HG03280 (cell line): ENCODE data around the gene CATSPER4.

Experiments used
- ATAC-seq: cut with Tn5 transposase; IDR thresholded peaks from one replicate; pipeline ENCODE4 v1.9.1; 2021; ENCODE audit warnings: mild to moderate bottlenecking, moderate library complexity; ENCODE audit not compliant: unreplicated experiment

CATSPER4 gene

DNA sequence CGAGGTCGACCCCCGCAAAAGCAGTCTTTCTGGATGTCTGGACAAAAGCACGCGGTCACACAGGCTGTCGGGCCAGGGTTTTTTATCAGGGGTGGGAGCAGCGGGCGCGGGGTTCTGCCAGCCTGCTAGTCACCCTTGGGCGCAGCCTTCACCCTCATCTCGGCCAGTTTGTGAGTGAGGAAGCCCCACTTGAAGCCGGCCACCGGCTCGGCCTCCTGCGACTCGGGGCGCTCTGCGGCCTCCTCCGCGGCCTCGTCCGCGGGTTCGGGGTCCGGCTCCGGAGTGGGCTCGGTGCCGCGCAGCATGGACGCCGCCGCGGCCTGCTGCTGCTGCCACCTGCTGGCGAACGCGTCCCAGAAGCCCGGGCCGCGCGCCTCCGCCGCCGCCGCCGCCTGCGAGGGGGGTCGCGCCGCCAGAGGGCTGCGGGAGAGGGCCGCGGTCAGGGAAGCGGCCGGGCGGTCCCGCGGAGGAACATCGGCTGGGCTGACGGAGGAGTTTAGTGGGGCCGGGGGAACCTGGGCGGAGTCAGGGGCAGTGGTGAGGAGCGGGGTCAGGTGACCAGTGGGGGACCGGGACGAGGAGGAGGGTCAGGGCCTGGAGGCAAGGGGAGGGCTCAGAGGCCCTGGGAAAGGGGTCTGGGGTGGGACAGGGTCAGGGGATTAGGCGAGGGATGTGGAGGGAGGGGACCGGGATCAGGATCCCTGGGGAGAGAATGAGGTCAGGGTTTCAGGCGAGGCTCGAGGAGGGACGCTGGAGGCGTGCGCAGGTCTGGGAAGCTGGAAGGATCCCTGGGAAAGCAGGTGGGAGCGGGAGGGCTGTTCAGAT lies 26.2 kb upstream of the CATSPER4 start:
- ATAC-seq: no peak

DNA sequence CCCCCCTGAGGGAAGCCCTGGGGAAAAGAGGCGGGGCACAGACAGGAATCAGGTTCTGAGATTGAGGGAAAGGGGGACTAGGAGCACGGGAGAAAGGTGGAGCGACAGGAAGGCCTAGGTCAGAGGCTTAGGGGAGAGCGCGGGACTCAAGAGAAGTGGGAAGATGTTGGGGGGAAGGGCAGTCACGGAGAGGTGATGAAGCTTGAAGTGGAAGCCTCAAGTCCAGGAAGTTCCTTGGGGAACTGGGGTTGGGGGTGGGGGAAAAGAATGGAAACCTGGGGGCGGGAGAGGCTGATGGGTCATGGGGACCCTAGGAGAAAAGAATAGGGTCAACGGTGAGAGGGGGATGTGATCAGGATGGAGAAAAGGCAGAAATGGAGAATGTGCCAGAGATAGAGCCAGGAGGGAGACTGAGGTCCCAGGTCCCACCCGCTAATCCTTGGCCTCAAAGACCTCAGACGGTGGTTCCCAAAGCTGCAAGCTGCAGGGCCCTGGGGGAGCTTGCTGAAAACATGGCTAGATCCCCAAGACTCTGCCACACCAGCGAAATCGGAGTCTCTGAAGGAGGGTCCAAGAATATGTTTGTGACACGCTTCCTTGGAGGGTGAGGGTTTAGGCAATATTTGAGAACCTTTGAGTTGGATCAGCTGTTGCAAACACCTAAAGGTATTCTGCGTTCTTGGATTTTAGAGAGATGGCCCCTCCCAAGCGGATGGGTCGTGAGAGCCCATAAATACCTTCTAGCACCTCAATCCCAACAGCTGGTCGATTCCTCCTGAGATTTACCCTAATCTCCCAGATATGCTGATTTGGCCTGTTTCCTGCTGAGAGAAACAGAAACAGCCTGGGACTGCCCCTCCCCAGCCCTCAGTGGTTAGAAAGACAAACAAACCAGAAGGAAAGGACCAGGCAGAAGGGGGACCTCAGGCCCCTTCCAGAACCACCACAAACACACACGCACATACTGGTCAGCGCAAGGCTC lies 25.2 kb upstream of the CATSPER4 start:
- no peak for ATAC-seq

DNA sequence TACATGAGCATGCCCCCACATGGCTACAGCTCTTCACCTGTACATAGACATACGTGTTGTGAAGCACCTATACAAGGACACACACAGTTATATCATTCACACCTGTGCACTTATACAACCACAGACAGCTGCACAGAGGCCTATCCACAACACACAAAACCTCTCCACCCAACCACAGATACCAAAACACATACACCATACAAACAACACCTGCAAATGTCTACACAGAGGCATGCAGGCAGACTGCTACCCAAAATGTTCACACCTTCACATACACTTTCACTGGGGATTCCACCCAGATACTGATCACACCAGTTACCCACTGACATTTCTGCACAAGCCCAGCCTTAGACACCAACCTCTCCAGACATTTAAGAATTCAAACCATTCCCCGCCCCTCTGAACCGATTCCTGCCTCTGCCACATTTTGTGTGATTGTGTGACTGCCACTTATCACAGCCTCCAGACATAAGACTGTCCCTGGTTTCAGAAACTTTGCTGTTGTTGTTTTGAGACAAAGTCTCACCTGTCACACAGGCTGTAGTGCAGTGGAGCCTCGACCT lies 23.6 kb upstream of the CATSPER4 start:
- ATAC-seq: no peak

DNA sequence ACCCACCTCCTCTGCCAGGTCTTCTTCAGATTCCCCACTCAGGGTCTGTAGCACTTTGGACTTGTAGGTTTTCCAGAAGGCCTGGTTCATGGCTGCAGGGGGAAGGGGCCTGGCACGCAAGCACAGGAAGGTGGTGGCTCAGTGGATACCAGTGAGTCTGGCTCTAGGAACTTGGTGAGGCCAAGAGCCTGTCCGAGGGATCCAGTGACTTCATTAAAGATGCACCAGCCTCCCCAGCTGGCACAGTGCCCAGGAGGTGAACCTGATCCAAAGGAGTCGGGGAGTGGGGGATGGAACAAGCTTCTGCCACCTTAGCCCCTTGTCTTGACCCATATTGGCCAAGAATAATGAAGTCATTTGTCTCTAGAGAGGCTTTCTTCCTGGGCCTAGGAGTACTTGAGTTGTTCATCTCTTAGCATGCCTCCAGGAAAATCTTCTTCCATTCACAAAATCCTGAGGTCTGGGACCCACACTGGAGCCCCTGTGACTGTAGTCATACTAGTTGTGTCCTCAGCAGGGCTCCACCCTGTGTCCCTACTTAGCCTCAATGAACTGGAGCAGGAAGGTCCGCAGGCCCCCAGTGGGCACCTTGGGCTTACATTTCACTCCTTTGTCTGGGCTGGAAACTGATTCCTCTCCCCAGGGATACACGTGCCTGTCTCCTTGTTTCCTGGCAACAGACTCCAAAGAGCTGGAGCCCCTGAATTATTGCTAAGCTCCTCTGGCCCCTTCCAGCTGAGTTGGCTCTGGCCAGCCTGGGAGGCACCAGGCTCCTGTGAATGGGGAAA lies 21.8 kb upstream of the CATSPER4 start, which contains the start of gene C1orf232:
Gene C1orf232, minus strand, starts transcription at position 554 of the 788 bp plus-strand sequence. Its CDS starts 464 bp downstream, at position 90.
- ATAC-seq: no peak

DNA sequence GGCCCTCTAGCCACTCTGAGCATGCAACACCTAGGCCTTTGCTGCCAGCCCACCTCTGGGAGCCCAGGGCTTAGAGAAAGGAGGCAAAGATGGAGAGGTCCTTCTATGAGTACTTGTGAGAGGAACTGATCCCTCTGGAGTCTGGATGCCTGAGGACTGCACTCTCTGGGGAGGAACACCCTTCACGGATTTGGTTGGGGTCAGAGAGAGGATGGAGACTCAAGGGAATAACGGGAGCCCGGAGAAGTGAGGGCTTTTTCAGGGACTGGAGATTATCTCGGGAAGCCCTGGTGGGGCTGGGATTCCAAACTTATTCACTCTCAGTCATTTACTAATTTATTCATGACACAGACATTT lies 21.2 kb upstream of the CATSPER4 start:
- no peak for ATAC-seq

DNA sequence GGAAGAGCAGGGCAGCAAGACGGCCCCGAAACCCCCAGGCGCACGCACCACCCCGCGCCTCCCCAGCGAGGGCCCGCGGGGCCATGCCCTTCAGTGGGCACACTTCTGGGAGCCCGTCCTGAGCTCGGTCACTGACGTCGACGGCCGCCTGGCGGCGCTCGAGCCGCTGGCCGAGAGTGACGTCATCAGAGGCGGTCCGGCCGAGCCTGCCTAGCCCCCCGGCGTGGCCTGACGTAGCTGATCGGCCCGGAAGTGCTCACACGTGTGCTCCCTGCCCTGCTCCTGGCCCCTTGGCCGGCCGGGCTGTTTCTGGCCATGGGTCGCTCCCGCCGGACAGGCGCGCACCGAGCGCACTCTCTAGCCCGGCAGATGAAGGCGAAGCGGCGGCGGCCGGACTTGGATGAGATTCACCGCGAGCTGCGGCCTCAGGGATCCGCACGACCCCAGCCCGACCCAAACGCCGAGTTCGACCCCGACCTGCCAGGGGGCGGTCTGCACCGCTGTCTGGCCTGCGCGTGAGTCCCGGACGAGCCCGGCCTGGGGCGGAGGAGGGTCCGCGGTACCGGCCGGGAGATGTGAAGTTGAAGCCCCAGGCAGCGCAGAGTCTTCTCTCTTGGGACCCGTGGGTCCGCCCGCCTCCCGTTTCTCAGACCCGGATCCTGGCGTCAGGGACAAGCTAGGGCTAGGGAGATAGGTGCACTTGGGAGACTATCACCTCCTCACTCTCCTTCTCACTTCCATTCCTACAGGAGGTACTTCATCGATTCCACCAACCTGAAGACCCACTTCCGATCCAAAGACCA lies 20.5 kb upstream of the CATSPER4 start, which contains the start of gene ZNF593:
Gene ZNF593, plus strand, starts transcription at position 240 of the 803 bp plus-strand sequence. Its CDS starts 76 bp downstream, at position 316.
- peak; percentile 97 for ATAC-seq

DNA sequence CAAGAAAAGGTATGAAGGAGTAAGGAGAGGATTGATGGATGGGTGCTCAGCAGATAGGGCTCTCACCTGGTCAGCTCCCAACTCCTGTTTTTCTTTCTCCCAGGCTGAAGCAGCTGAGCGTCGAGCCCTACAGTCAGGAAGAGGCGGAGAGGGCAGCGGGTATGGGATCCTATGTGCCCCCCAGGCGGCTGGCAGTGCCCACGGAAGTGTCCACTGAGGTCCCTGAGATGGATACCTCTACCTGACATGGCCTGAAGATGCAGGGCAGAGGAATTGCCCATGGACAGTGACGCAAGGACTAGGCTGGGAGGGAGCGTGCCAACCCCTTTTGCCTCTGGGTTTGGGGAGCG lies 20.0 kb upstream of the CATSPER4 start:
- ATAC-seq: no peak

DNA sequence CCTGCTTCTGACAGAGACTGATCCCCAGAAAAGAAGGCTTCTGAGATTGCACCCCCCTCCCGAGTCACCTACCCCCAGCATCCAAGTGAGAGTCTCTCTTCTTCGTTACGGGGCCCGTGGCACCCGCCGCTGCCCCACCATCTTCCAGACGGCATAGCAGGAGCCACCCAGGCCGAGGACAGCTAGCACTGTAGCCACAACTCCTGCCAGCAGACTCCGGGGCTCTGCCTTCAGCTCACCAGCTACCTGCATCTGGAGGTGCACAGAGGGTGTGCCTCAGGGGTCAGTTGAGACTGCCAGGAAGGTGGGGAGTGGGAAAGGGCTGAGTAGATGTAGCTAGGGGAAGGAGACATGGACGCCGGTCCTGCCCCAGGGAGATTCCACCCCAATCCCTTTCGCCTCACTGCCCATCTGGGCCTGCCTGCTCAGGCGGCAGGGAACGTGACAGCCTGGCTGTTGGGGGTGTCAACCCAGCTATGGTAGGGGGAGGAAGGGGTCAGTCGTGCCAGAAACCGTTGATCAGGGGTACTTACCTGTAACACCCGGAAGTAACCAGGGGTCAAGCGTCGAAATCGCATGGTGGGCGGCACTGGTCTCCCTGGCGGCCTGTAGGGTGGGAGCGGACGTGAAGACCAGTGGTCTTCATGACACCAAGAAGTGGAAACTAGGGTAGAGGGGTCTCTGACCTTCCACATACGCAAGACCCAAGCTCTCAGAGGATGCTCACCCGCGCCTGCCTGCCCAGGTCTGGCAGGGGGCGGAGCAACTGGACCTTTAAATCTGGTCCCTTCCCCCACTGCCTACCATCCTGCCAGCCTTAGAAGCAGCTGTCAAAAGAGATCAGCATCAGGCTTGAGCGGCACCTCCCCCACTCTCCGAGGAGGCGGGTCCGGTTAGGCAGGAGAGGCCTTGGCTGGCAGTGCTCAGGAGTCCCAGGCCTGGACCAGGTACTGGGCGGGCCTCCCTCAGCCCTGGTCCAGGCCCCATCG lies 19.0 kb upstream of the CATSPER4 start, which contains the start of gene ZNF593OS:
Gene ZNF593OS, minus strand, starts transcription at position 749 of the 989 bp plus-strand sequence. Its CDS starts 171 bp downstream, at position 578.
- ATAC-seq: no peak

DNA sequence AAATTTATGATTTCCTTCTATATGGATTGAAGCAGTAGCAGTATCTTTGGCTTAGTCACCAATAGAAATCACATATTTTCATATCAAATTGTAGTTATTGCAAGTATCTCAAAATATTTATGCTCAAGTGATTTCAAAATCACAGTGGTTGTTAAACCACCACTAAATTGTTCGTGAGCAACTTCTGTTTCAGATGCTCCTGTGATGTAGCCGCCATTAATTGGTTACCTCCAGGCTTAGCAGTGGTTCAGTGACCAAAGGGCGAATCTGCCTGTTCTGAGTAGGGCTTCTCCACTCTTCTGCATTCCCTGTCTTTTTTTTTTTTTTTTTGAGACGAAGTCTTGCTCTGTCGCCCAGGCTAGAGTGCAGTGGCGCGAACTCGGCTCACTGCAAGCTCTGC lies 15.1 kb upstream of the CATSPER4 start:
- ATAC-seq: no peak

DNA sequence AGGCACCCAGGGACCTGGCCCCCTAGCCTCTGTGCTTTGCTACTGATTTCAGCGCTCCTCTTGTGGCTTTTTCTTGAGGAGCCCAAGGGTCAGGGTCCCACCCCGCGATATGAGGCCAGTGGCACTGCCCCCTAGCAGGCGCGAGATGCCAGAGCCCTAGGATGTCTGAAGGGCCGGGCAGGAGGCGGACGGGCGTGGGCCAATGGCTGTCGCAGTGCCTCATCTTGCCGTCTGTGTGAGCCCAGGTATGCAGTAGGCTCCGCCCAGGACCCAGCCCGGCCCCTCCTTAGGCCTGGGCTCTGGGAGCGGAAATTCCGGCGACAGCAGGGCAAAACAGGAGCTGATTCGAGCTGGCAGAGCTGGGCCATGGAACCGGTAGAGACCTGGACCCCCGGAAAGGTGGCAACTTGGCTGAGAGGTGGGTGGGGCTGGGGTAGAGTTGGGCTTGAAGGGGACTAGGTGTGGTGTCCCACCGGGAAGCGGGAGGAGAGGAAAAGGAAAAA lies 13.2 kb upstream of the CATSPER4 start, which contains the start of gene CNKSR1:
Gene CNKSR1, plus strand, starts transcription at position 310 of the 503 bp plus-strand sequence. Its CDS starts 57 bp downstream, at position 367.
- ATAC-seq: no peak

DNA sequence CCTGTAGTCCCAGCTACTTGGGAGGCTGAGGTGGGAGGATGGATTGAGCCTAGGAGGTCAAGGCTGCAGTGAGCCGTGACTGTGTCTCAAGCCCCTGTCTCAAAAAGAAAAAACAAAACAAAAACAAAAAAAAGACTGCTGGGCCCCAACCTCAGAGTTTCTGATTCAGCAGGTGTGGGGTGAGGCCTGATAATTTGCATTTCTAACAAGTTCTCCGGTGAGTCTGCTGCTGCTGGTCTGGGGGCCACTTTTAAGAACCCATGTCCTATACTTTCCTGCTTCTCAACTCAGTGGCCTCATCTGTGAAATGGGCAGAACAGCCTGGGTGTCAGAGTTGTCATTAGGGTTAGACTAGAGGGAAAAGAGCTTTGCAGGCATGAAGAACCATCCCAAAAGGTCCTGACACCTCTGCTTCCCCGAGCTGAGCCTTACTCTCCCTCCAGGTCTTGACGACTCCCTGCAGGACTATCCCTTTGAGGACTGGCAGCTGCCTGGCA lies 10.3 kb upstream of the CATSPER4 start:
- no peak for ATAC-seq

DNA sequence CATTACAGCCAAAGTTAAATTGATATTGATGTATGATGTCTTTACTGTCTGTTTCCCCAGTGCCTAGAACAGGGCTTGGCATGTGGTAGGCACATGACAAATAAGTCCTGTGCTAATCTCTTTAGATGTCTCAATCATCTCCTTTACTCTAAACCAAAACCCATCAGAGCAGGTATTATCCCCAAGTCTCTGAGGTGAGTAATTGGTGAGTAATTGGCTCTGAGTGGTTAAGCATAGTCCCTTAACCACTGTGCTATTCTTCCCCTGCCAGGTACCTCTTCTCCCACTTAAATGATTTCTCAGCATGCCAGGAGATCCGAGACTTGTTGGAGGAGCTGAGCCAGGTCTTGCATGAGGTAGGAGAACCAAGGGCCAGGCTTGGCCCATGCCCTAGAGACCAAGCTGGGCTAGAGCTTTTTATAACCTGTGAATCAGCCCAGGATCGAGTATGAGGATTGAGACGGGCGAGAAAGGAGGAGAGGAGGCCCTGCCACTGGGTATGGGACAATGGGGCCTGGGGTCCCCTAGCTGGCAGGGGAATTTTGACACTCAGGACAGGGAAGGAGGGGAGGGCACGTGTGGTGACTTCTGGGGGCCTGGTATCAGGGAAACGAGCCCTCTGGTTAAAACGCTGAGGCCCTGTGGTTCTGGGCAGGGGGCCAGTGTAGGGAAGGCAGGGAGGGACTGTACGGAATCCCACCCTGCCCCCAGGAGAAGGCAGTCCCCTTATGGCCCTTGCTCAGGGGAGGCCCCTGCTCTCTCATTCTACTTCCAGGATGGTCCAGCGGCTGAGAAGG lies 8.6 kb upstream of the CATSPER4 start:
- no peak for ATAC-seq

DNA sequence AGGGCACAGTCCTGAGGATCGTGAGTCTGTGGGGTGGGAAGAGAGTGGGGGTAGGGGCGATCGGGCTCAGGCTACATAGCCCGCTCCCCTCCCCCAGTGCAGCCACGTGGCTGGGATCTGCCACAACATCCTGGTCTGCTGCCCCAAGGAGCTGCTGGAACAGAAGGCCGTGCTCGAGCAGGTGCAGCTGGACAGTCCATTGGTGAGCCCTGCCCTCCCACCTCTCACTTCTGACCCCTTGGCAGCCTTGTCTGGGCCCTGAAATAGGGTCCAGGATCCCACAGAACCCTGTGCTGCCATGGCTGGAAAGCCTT lies 8.1 kb upstream of the CATSPER4 start:
- no peak for ATAC-seq

DNA sequence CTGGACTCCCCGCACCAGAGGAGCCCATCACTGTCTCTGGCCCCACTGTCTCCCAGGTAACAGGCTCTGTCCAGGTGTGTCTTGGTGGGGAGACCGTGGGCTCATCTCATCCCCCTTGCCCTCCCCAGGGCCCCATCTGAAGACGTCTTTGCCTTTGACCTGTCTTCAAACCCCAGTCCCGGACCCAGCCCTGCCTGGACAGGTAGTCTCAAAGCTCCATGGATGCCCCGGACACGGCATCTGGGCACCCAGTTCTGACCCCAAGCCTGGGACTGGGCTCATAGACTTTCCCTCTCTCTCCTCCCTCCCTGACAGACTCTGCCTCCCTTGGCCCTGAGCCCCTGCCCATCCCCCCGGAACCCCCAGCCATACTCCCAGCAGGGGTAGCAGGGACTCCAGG lies 6.3 kb upstream of the CATSPER4 start:
- ATAC-seq: no peak

DNA sequence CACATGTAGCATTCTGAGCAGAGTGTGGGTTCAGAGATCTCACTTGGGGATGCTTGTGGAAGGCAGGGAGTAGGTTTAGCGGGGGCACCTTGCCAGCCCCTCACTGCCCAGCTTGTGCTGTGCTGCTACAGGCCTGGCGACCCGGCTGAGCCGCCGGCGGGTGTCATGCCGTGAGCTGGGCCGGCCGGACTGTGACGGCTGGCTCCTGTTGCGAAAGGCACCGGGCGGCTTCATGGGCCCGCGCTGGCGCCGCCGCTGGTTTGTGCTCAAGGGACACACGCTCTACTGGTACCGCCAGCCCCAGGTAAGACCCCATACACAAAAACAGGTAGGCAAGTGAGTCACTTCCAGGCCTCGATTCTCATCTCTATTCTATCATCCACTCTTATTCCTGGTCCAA lies 5.5 kb upstream of the CATSPER4 start:
- ATAC-seq: no peak

DNA sequence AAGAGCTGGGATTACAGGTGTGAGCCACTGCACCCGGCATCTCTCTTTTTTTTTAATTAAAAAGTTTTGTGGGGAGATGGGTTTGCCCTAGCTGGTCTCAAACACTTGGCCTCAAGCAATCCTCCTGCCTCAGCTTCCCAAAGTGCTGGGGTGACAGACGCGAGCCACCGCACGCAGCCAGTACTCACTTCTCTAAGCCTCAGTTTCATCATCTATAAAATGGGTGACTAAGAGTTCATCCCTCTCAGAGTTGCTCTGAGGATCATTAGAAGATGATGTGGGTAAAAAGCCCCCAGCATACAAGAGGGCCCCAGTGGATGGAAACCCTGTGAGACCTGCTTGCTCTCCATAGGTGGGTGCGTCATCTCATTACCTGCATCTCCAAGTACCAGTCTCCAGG lies 2.5 kb upstream of the CATSPER4 start:
- ATAC-seq: no peak

DNA sequence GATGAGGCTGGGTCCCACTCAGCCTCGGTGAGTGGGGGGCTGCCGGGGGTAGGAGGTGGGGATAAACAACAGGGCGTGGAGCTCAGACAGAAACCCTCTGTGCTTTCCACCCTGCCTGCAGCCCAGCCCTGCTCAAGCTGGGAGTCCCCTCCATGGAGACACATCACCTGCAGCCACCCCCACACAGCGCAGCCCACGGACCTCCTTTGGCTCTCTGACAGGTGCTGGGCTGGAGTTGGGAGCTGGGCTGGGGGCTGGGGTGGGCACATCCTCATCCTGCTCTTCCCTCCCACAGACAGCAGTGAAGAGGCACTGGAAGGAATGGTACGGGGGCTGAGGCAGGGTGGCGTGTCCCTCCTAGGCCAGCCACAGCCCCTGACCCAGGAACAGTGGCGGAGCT lies 1.9 kb upstream of the CATSPER4 start:
- no peak for ATAC-seq
